ENCODE measurements around the gene NOX4. TPM values are rescaled to one million over a fixed set of nuclear protein-coding genes. Genes with fewer than 3 reads are reported as not detected.
"Not testable (repeated sequence)": the region's sequence is repeated elsewhere in the genome, so short reads cannot be mapped to it uniquely, and the experiment has no call there.

The NOX4 gene
- total and polyA plus RNA-seq, 9 of the 15 experiments (the other 6 are each of a cell fraction or from before 2014, with no cell fraction given) = not detected

DNA sequence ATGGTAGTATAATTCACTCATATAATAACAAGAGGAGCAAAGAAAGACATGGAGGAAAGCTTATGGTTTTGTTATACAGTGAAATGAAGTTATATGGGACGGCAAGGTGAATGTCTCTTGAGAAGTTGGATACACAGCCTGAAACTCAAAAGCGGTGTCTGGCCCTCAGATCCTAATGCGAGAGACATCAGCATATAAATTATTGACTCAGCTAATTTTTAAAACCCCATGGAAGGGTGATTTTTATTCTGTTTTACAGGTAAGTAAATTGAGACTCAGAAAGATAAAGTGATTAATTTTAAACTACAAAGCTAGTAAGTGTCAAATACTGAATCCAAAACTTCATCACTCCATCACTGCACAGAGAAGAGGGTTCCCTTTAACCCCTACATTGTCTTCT is 203.2 kb downstream of the NOX4 start:
- POLR2A ChIA-PET; ATAC-seq; in situ Hi-C loops (cut with MboI); DNase-seq (ENCODE audit: extremely low read depth in 1 of 4, low spot score in 3 of 4); intact Hi-C loops (cut with micrococcal nuclease); H4K20me1 ChIP-seq (replicated peaks; ENCODE audit: control insufficient read depth, insufficient read depth, low read length); BruUV-seq (replicated peaks); FAIRE-seq; H3K27ac ChIP-seq (ENCODE audit: extremely low read depth, low read depth, low read length); H3K4me2 ChIP-seq (ENCODE audit: insufficient read depth, low read length); CTCF ChIA-PET (ENCODE audit: low intra/inter-chr PET ratio); H3K4me3 ChIP-seq; H3K9ac ChIP-seq (ENCODE audit: insufficient read depth in 1 of 2, low read depth in 2 of 2, low read length in 2 of 2); H3K79me2 ChIP-seq (ENCODE audit: control insufficient read depth, insufficient read depth, low read length); H3K36me3 ChIP-seq (ENCODE audit: control insufficient read depth, insufficient read depth, low read length); H3K27me3 ChIP-seq (ENCODE audit: control insufficient read depth in 2 of 2, insufficient read depth in 2 of 2, low read length in 2 of 2); H3K9me1 ChIP-seq (ENCODE audit: control insufficient read depth, insufficient read depth, low read length); H2AFZ ChIP-seq (ENCODE audit: low read depth, low read length); H3K4me1 ChIP-seq (replicated peaks in 1 of 2; ENCODE audit: control insufficient read depth in 2 of 2, insufficient read depth in 2 of 2, low read length in 2 of 2); H3K9me3 ChIP-seq (replicated peaks; ENCODE audit: control insufficient read depth, insufficient read depth, low read depth, low read length): not testable (repeated sequence)
- 0% methylated on average over 3 of the region's 3 CpGs for WGBS (ENCODE audit: insufficient coverage, low coverage, missing lambda C conversion rate)

DNA sequence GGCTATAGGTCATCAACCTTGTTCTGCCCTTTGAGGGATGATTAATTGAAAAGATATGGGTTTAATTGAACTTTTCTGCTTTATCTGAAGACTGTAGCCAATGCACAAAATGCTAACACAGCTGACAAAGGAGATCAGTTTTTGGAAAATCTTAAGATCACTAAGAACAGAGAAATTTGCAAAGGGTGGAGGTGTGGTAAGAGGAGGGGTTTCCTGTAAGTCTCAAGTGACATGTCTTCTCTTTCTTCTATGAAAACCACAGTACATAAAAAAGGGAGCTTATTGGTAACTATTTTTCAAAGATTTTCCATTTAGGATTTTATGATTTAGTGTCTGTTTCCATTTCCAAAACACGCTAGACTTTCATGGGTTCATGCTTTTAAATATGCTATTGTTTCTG is 204.6 kb downstream of the NOX4 start:
- FAIRE-seq; BruUV-seq (replicated peaks); in situ Hi-C loops (cut with MboI); H3K9me3 ChIP-seq (replicated peaks; ENCODE audit: control insufficient read depth, insufficient read depth, low read depth, low read length); POLR2A ChIA-PET; H4K20me1 ChIP-seq (replicated peaks; ENCODE audit: control insufficient read depth, insufficient read depth, low read length); H3K4me3 ChIP-seq; H3K9ac ChIP-seq (ENCODE audit: insufficient read depth in 1 of 2, low read depth in 2 of 2, low read length in 2 of 2); H3K4me1 ChIP-seq (replicated peaks in 1 of 2; ENCODE audit: control insufficient read depth in 2 of 2, insufficient read depth in 2 of 2, low read length in 2 of 2); DNase-seq (ENCODE audit: extremely low read depth in 1 of 4, low spot score in 3 of 4); H2AFZ ChIP-seq (ENCODE audit: low read depth, low read length); H3K9me1 ChIP-seq (ENCODE audit: control insufficient read depth, insufficient read depth, low read length); H3K79me2 ChIP-seq (ENCODE audit: control insufficient read depth, insufficient read depth, low read length); intact Hi-C loops (cut with micrococcal nuclease); H3K4me2 ChIP-seq (ENCODE audit: insufficient read depth, low read length); ATAC-seq; H3K27me3 ChIP-seq (ENCODE audit: control insufficient read depth in 2 of 2, insufficient read depth in 2 of 2, low read length in 2 of 2); H3K27ac ChIP-seq (ENCODE audit: extremely low read depth, low read depth, low read length); H3K36me3 ChIP-seq (ENCODE audit: control insufficient read depth, insufficient read depth, low read length); CTCF ChIA-PET (ENCODE audit: low intra/inter-chr PET ratio): not testable (repeated sequence)
- WGBS (ENCODE audit: insufficient coverage, low coverage, missing lambda C conversion rate) = 0% methylated on average over 1 of the region's 1 CpG

- H3K27ac ChIP-seq (ENCODE audit: extremely low read depth, low read depth, low read length); POLR2A ChIA-PET; H3K9me3 ChIP-seq (replicated peaks; ENCODE audit: control insufficient read depth, insufficient read depth, low read depth, low read length); ATAC-seq; H3K4me2 ChIP-seq (ENCODE audit: insufficient read depth, low read length); H2AFZ ChIP-seq (ENCODE audit: low read depth, low read length); FAIRE-seq; H4K20me1 ChIP-seq (replicated peaks; ENCODE audit: control insufficient read depth, insufficient read depth, low read length); in situ Hi-C loops (cut with MboI); DNase-seq (ENCODE audit: extremely low read depth in 1 of 4, low spot score in 3 of 4); H3K4me1 ChIP-seq (replicated peaks in 1 of 2; ENCODE audit: control insufficient read depth in 2 of 2, insufficient read depth in 2 of 2, low read length in 2 of 2); H3K36me3 ChIP-seq (ENCODE audit: control insufficient read depth, insufficient read depth, low read length); H3K27me3 ChIP-seq (ENCODE audit: control insufficient read depth in 2 of 2, insufficient read depth in 2 of 2, low read length in 2 of 2); H3K4me3 ChIP-seq; BruUV-seq (replicated peaks); H3K9me1 ChIP-seq (ENCODE audit: control insufficient read depth, insufficient read depth, low read length); H3K9ac ChIP-seq (ENCODE audit: insufficient read depth in 1 of 2, low read depth in 2 of 2, low read length in 2 of 2); intact Hi-C loops (cut with micrococcal nuclease); H3K79me2 ChIP-seq (ENCODE audit: control insufficient read depth, insufficient read depth, low read length); CTCF ChIA-PET (ENCODE audit: low intra/inter-chr PET ratio): not testable (repeated sequence)
- WGBS (ENCODE audit: insufficient coverage, low coverage, missing lambda C conversion rate) = 0% methylated on average over 3 of the region's 3 CpGs
These were observed 210.0 kb downstream of the NOX4 start for GRCh38 chr11:89281032-89281677.

Data from K562 (cell line).